GM12878 (cell line): ENCODE measurements around the gene SERHL2. TPM values are rescaled to one million over a fixed set of nuclear protein-coding genes. Genes with fewer than 3 reads are reported as not detected.
"Not testable (repeated sequence)": the region's sequence is repeated elsewhere in the genome, so short reads cannot be mapped to it uniquely, and the experiment has no call there.

Source experiments
- ATAC-seq: fragments of 200-7000 bp; cut with Tn5 transposase; 3 replicates; pipeline ENCODE4 v1.9.1; 2020; ENCODE audit warnings: mild to moderate bottlenecking, moderate library complexity
- BruUV-seq: library from RNA; stranded (reverse); fragments of 400-500 nt; replicated peaks from 2 replicates; lab custom pipeline; 2021; lab: Mats Ljungman, UMichigan
- CTCF ChIA-PET: fragments of 300-600 bp; sonication (Branson Sonifier 250); formaldehyde crosslinking; extraction: SDS; loops from one replicate; lab custom pipeline; 2021; ENCODE audit warnings: inconsistent platforms; lab: Yijun Ruan, JAX
- POLR2A ChIA-PET: fragments of 350-600 bp; formaldehyde crosslinking; extraction: SDS; loops from one replicate; lab custom pipeline; 2021; ENCODE audit warnings: inconsistent platforms; lab: Charles Lee
- RAD21 ChIA-PET: fragments of 300-600 bp; sonication (Branson Sonifier 250); formaldehyde crosslinking; loops from one replicate; lab custom pipeline; 2023; ENCODE audit warnings: antibody characterized with exemption; ENCODE audit not compliant: unreplicated experiment; lab: Charles Lee
- SMC1A ChIA-PET: fragments of 300-600 bp; sonication (Branson Sonifier 250); formaldehyde crosslinking; loops from one replicate; lab custom pipeline; 2023; ENCODE audit not compliant: unreplicated experiment, uncharacterized antibody; lab: Charles Lee
- DNase-seq: peaks from one replicate; pipeline ENCODE4 v3.0.0-alpha.2; 2011; ENCODE audit warnings: low read depth, low spot score
- FAIRE-seq: peaks from 3 replicates; lab custom pipeline; 2011; peaks lifted over from hg19 to GRCh38; lab: Jason Lieb, UNC
- H2AFZ ChIP-seq: 2 replicates; pipeline ENCODE4 v1.6.0; 2011; ENCODE audit warnings: low read depth, low read length, control low read depth; ENCODE audit not compliant: control insufficient read depth
- H3K27ac ChIP-seq: 2 replicates; pipeline ENCODE4 v1.5.1; 2011; ENCODE audit warnings: control low read depth; ENCODE audit not compliant: control insufficient read depth, insufficient read depth
- H3K27me3 ChIP-seq, 2 experiments: replicated peaks in 1 of 2; 2 replicates each; pipeline versions ENCODE4 v1.6.0 to v1.6.1; 2011; ENCODE audit warnings: low read length in 1 of 2; ENCODE audit not compliant: control insufficient read depth in 2 of 2, insufficient read depth in 2 of 2
- H3K36me3 ChIP-seq, 2 experiments: 2 replicates each; pipeline ENCODE4 v1.5.1; 2011; ENCODE audit warnings: low read length in 1 of 2; ENCODE audit not compliant: control insufficient read depth in 2 of 2, insufficient read depth in 2 of 2
- H3K4me1 ChIP-seq: 2 replicates; pipeline ENCODE4 v1.6.1; 2011; ENCODE audit warnings: mild to moderate bottlenecking, low read length, moderate library complexity, mixed read lengths; ENCODE audit not compliant: control insufficient read depth, insufficient read depth
- H3K4me2 ChIP-seq: 2 replicates; pipeline ENCODE4 v1.6.0; 2011; ENCODE audit warnings: control low read depth; ENCODE audit not compliant: control insufficient read depth, insufficient read depth
- H3K4me3 ChIP-seq: fragments of 200-600 bp; sonication (generic); 2 replicates; pipeline ENCODE4 v1.5.1; 2016
- H3K79me2 ChIP-seq: 2 replicates; pipeline ENCODE4 v1.6.0; 2011; ENCODE audit warnings: low read length; ENCODE audit not compliant: control insufficient read depth, insufficient read depth
- H3K9ac ChIP-seq: 2 replicates; pipeline ENCODE4 v1.8.0; 2011; ENCODE audit warnings: low read length, control low read depth, mixed read lengths; ENCODE audit not compliant: control insufficient read depth, insufficient read depth
- H3K9me3 ChIP-seq: replicated peaks from 3 replicates; pipeline ENCODE4 v1.5.1; 2011; ENCODE audit warnings: mild to moderate bottlenecking, low read length; ENCODE audit not compliant: control insufficient read depth, insufficient read depth
- H4K20me1 ChIP-seq: 2 replicates; pipeline ENCODE4 v1.6.0; 2011; ENCODE audit not compliant: control insufficient read depth, insufficient read depth
- BMI1 ChIP-seq: fragments of 450-650 bp; IDR thresholded peaks from 2 replicates; pipeline ENCODE4 v1.6.1; 2016; ENCODE audit warnings: mild to moderate bottlenecking, moderate library complexity, borderline replicate concordance
- CHD1 ChIP-seq: IDR thresholded peaks from 2 replicates; pipeline ENCODE4 v1.6.1; 2012; ENCODE audit warnings: low read depth, low read length, improper control_type of control experiment
- CREM ChIP-seq: IDR thresholded peaks from 2 replicates; pipeline ENCODE4 v1.6.1; 2014; ENCODE audit warnings: antibody characterized with exemption, low read depth
- NR2F1 ChIP-seq: fragments of 450-650 bp; conservative IDR thresholded peaks from 2 replicates; pipeline ENCODE4 v1.6.1; 2017; ENCODE audit warnings: mild to moderate bottlenecking
- NRF1 ChIP-seq: conservative IDR thresholded peaks from 2 replicates; pipeline ENCODE4 v1.6.1; 2011; ENCODE audit warnings: mild to moderate bottlenecking, low read depth, low read length, improper control_type of control experiment
- RUNX3 ChIP-seq: IDR thresholded peaks from 2 replicates; pipeline ENCODE4 v1.6.1; 2012; ENCODE audit warnings: low read length, inconsistent platforms
- SPI1 ChIP-seq: IDR thresholded peaks from 2 replicates; pipeline ENCODE4 v1.6.1; 2011; ENCODE audit warnings: low read depth, mild to moderate bottlenecking, low read length, moderate library complexity, borderline replicate concordance; ENCODE audit not compliant: insufficient read depth
- TARDBP ChIP-seq: IDR thresholded peaks from 2 replicates; pipeline ENCODE4 v1.6.1; 2016; ENCODE audit warnings: borderline replicate concordance
- ZZZ3 ChIP-seq: IDR thresholded peaks from 2 replicates; pipeline ENCODE4 v1.6.1; 2011; ENCODE audit warnings: low read depth; ENCODE audit not compliant: control insufficient read depth, insufficient read length
- WGBS: methylation state at CpG from one replicate; pipeline ENCODE4 v1.1.6; 2016; ENCODE audit warnings: low lambda C conversion rate; ENCODE audit not compliant: insufficient replicate concordance, insufficient coverage; ENCODE audit errors: missing lambda C conversion rate; 5-methylcytosine and 5-hydroxymethylcytosine counted together
- in situ Hi-C: fragments of 300-500 bp; cut with MboI; formaldehyde crosslinking; loops from 9 replicates; pipeline ENCODE4 v1.14.3; 2018; ENCODE audit warnings: mixed read lengths
- intact Hi-C: fragments of 100-400 bp; cut with micrococcal nuclease; formaldehyde crosslinking; loops from one replicate; pipeline ENCODE4 v1.14.2; 2022; ENCODE audit not compliant: unreplicated experiment
- polyA plus RNA-seq, 11 experiments: library from polyadenylated mRNA; depleted of rRNA in 4 of 11; unstranded in 6 of 11; stranded (reverse) in 5 of 11; fragments of >200 nt; fragmentation: Nextera tagmentation in 4 of 11; fragmentation: Illumina TruSeq in 1 of 11; extraction: Ambion mirVana in 4 of 11; extraction: Trizol in 1 of 11; gene quantifications; 1 replicate in 1 of 11; 2 replicates in 10 of 11; pipeline versions ENCODE4 v1.2.1 to v1.2.3, GENCODE V29; 2011 to 2016; ENCODE audit warnings: inconsistent platforms in 2 of 11, missing spikeins in 2 of 11, low read depth in 1 of 11
- total RNA-seq, 4 experiments: library from RNA; depleted of rRNA in 3 of 4; stranded (reverse); fragments of >200 nt in 3 of 4; fragmentation: Illumina TruSeq in 1 of 4; extraction: Trizol in 1 of 4; gene quantifications; 2 replicates each; pipeline versions ENCODE4 v1.2.1 to v1.2.3, GENCODE V29; 2013 to 2021
- TF ChIP-seq, protein P1 (sequence below): IDR thresholded peaks from 2 replicates; pipeline ENCODE4 v1.6.1; 2012; ENCODE audit warnings: low read depth, low read length, improper control_type of control experiment

The SERHL2 gene
- total and polyA plus RNA-seq, 10 of the 15 experiments (the other 5 are each of a cell fraction or from before 2014, with no cell fraction given) = 0.63 to 2.0 (median 1.2) TPM

- H3K27ac ChIP-seq, H4K20me1 ChIP-seq, ATAC-seq, H3K9me3 ChIP-seq, FAIRE-seq, DNase-seq, H3K9ac ChIP-seq, POLR2A ChIA-PET, intact Hi-C loops, H3K27me3 ChIP-seq, RAD21 ChIA-PET, BruUV-seq, CTCF ChIA-PET, in situ Hi-C loops, H3K36me3 ChIP-seq, H3K4me3 ChIP-seq, H2AFZ ChIP-seq, H3K4me2 ChIP-seq, SMC1A ChIA-PET, H3K4me1 ChIP-seq: not testable (repeated sequence)
- 87% methylated on average over 8 of the region's 9 CpGs for WGBS
- H3K79me2 ChIP-seq = peaks cover 15% of the 10 kb centered on the region
Measured at GRCh38 chr22:42577141-42577540, 23.4 kb downstream of the SERHL2 start.

GRCh38 chr22:42577623-42578240, 24.0 kb downstream of the SERHL2 start:
- CTCF ChIA-PET = no interaction called here
- H3K27ac ChIP-seq = no peak overlapping the region
- intact Hi-C loops (no loop called here), in situ Hi-C loops (no loop called here)
- H3K4me3 ChIP-seq = no peak overlapping the region
- peaks cover 0 to 8% of the 10 kb centered on the region in 2 experiments for H3K36me3 ChIP-seq
- no TSS peak for BruUV-seq
- ATAC-seq = no peak
- FAIRE-seq = no peak
- H3K9me3 ChIP-seq = no peaks in the 10 kb centered on the region
- H3K27me3 ChIP-seq = no peaks in the 10 kb centered on the region
- RAD21 ChIA-PET = no interaction called here
- DNase-seq = no peak
- H3K4me1 ChIP-seq = no peaks in the 10 kb centered on the region; the same call in 1 of the 2 replicates
- H3K4me2 ChIP-seq = no peak overlapping the region
- H3K79me2 ChIP-seq = peaks cover 16% of the 10 kb centered on the region
- no peaks in the 10 kb centered on the region for H4K20me1 ChIP-seq
- POLR2A ChIA-PET = no interaction called here
- no peak overlapping the region for H3K9ac ChIP-seq
- H2AFZ ChIP-seq = no peak overlapping the region
- 93% methylated on average over 14 of the region's 15 CpGs for WGBS
- SMC1A ChIA-PET = no interaction called here
- no peak for TF ChIP-seq SPI1
- no peak for TF ChIP-seq NR2F1
- TF ChIP-seq NRF1 = no peak
- TF ChIP-seq ZZZ3 = no peak
- TF ChIP-seq CREM = no peak
- TF ChIP-seq RUNX3 = no peak
- no peak for TF ChIP-seq BMI1
- no peak for TF ChIP-seq TARDBP
- no peak for TF ChIP-seq CHD1
- TF ChIP-seq, protein P1, sequence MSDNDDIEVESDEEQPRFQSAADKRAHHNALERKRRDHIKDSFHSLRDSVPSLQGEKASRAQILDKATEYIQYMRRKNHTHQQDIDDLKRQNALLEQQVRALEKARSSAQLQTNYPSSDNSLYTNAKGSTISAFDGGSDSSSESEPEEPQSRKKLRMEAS = no peak

- H4K20me1 ChIP-seq, DNase-seq, H3K27ac ChIP-seq, H3K27me3 ChIP-seq, H3K4me3 ChIP-seq, H3K4me1 ChIP-seq, RAD21 ChIA-PET, FAIRE-seq, SMC1A ChIA-PET, POLR2A ChIA-PET, CTCF ChIA-PET, H2AFZ ChIP-seq, BruUV-seq, H3K9ac ChIP-seq, H3K4me2 ChIP-seq, intact Hi-C loops, in situ Hi-C loops, H3K9me3 ChIP-seq, ATAC-seq: not testable (repeated sequence)
- H3K36me3 ChIP-seq = peaks cover 3 to 18% of the 10 kb centered on the region in 2 experiments; a peak in 3 of 4 replicates
- H3K79me2 ChIP-seq = peaks cover 16% of the 10 kb centered on the region
- 87% methylated on average over 3 of the region's 4 CpGs for WGBS
Measured at GRCh38 chr22:42580040-42580439, 26.3 kb downstream of the SERHL2 start.
